Stimulated activated CD4-positive, alpha-beta T cell treated with anti-CD3 and anti-CD28 coated beads, Interleukin-1b, Interleukin-23, amount 100 ng/mL, for 4 hours (primary cell): ENCODE results near the gene BAIAP2.
"Not testable (repeated sequence)": the region's sequence is repeated elsewhere in the genome, so short reads cannot be mapped to it uniquely, and the experiment has no call there.

Experiments
- DNase-seq, 2 donors: peaks; one replicate each; pipeline ENCODE4 v3.0.0-alpha.2; 2020; ENCODE audit warnings: low read depth in 2 of 2

BAIAP2 gene

DNA sequence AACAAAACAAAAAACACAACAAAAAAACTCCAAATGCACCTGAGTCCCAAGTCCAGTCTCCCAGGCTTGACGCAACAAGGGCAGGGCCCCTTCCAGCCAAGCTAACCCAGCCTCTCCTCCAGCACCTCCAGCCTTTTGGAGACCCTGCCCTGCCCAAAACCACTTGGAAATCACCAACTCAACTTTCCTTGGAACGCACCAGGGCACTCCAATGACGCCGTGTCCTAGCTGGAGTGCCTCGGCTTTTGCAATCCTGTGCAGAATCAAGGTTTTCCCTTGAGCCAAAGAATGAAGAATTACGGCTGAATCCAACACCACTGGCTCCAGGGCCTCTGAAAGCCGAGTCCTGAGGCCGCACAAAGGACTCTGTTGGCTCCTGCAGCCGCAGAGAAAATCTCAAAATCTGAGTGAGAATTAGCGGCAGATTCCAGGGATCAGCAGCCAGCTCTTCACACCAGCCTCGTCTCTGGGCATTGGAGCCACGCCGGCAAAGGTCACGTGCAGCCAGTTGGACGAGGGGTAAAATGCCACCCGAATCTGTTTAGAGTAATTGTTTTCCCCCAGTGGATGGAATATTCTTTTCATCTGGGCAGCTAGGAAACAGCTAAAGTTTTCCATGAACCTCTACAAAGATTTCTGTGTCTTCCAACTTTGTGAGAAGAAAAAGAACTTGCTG is 9.7 kb upstream of the BAIAP2 start:
- DNase-seq = no peak

DNA sequence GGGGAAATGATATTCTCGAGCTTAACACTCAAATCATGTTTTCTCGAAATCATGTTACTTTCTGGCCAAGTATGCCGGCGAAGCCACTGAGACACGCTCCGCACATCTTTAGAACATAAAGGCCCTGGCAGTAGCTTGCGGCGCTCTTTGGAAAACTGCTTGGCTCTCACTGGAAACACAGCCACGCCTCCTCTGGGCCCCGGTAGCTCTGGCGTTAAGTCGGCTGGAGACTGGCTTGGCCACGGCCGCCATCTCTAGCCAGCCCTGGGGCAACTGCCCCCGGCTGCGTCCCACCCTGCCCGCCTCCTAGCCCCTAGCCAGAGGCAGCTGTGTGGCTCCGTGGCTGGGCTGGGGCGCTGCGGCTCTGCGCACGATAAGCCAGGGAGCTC is 9.2 kb upstream of the BAIAP2 start:
- DNase-seq = no peak

DNA sequence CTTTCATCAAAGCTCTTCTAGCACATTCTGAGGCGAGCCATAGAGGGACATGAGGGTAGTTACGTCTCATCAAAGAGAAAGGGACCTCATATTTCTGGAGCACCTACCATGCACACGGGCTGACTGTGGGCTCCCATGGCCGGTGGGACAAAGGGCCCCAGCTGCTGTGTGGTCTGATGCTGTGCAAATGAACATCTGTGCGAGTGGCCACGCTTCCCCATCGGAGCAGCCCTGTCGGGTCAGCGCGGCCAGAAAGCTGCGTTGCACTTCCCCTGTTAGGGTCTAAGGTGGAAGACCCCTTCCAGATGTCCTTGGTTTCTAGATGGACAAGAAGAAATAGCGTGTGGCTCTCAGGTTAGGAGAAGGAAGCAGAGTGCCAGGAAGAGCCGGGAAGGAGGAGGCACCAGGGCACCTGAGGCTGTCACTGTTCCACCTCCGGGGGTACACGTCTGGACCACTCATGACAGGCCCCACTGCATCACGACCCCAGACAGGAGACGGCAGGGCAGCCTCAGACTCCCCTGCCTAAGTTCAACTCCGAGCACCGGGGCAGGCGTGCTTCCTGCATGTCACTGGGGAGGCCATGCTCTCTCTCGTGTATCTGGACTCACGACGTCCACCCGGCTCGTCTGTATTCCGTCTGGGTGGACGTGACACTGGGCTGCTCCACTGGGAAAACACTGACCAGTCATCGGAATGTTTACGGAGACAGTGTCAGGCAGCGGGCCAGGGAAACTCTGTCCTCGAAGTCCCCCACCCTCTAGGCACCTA is 8.5 kb upstream of the BAIAP2 start:
- no peak for DNase-seq

DNA sequence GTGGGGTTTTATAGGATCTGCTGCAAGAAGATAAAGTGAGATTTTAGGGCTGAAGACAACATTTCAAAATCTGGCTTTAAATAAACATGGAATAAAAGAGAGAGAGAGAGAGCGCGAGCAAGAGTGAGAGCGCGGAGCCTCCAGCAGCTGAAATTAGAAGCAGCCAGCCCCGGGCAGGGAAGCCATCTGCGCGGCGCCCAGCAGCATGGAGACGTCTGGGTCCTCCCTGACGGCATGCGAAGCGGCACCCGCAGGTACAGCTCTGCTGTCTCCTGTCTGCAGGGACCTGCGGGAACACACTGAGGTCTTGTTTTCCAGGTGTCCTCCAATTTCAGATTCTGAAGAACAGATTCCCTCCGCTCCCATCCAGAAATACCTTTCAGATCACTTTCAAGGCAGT is 7.9 kb upstream of the BAIAP2 start:
- DNase-seq = no peak

DNA sequence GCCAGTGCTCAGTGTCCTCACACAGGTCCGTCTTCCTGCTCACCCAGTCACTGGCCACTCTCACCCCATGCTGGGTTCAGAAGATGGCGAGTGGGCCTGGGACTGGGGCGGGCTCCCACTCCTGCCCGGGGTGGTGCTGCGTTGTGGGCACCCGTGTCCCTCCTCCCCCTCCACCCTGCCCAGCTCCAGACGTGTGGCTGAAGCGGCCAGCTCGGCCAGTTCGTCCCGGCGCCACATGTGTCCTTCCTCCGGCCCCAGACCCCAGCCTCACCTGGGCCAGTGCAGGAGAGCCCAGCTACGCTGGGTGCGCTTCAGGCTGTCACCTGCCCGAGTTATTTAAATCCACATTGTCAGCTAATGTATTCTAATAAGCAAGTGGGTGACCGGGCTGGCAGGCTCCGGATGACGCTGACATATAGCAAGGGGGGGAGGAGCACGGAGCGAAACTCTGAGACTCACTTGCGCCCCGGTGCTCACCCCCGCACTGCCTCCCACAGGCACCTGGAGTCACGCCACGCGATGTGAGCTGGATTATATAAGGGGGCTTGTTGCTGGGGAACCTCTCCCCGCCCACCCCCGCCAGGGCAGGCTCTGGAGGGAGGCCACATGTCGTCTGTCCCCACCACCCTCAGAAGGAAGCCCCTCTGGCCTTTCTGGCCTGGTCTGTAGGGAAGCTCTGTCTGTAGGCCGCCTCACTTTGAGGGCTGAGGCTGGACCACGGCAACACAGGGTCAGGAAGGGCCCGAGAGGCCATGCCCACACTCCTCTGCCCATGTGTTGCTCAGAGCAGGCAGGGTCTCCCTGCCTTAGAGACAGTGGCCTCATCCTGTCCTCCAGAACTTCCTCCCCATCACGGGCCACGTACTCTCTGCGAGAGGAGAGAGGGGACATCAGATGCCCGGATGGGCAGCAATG is 7.1 kb upstream of the BAIAP2 start:
- no peak for DNase-seq

DNA sequence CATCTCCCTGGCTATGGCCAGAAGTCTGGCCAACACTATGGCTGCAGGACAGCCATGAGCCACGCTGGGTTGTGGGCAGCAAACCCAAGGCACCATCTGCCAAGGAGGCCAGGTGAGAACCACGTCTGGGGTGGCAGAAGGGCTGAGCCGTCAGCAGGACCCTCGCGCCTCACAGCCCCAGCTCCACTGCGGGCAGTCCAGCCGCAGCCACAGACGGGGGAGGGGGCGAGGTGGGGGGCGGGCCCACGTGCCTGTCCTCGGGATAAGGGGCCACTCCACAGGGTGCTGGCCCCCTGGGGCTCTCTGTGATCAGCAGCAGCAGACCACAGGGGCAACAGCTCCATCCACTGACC is 6.5 kb upstream of the BAIAP2 start:
- no peak for DNase-seq

DNA sequence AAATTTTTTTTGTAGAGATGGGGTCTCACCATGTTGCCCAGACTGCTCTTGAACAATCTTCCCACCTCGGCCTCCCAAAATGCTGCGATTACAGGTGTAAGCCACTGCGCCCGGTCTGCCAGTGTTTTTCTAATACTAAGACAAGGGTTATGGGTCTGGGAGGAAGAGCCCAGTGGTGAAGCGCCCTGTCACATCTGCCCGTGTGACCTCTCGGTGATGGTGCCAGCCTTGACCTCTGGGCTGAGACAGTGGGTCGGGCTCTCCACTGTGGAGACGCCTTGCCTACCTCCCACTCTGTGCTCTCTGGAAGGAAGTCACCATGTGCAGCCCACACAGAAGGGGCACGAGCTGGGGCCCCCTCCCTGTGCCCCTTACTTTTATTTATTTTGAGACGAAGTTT is 5.1 kb upstream of the BAIAP2 start:
- no peak for DNase-seq

DNA sequence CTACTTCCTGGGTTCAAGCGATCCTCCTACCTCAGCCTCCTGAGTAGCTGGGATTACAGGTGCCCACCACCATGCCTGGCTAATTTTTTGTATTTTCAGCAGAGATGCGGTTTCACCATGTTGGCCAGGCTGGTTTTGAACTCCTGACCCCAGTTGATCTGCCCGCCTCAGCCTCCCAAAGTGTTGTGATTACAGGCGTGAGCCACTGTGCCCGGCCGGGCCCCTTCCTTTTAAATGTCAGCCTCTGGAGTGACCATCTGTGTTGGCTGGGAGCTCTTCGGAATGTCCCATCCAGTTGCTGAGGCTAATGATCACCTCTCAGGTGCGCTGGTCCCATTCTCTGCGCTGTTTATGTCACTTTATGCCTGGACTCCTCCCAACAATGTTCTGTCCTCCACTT is 4.6 kb upstream of the BAIAP2 start:
- not testable (repeated sequence) for DNase-seq

DNA sequence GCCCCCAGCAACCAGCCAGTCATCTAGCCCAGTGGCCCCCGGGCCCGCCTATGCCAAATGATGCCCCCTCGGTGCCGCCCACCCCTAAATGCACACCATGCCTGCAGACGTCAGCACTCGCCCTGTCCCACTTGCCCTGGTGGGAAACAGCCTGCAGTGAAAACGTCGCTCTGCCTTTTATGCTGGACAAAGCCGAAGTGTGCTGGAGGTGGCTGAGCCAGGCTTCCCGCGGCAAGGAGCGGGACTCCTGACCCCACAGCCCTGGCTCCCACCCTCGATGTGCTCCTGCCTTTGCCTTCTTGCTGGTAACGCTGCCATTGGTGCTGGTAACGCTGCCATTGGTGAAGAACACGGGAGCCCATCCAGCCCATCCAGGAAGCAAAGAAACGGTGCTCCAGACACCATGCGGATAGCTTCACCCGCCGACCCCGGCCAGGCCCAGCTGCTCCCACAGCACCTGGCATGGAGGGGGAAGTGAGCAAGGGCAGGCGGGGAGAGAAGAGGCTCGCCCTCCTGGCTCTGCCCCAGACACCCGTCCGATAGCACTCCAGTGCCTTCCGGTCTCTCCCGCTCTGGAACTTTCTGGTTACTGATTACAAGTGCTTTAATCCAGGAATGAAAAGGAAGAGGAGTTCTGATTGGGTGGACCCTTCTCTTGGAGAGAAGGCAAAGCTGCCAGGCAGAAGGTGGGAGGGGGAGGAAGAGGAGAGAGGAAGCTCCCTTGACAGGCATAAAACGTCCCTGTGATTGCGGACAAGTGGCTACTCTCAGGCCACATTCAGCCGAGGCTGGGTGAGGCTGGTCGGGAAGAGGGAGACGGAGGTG is 4.0 kb upstream of the BAIAP2 start:
- DNase-seq = no peak

DNA sequence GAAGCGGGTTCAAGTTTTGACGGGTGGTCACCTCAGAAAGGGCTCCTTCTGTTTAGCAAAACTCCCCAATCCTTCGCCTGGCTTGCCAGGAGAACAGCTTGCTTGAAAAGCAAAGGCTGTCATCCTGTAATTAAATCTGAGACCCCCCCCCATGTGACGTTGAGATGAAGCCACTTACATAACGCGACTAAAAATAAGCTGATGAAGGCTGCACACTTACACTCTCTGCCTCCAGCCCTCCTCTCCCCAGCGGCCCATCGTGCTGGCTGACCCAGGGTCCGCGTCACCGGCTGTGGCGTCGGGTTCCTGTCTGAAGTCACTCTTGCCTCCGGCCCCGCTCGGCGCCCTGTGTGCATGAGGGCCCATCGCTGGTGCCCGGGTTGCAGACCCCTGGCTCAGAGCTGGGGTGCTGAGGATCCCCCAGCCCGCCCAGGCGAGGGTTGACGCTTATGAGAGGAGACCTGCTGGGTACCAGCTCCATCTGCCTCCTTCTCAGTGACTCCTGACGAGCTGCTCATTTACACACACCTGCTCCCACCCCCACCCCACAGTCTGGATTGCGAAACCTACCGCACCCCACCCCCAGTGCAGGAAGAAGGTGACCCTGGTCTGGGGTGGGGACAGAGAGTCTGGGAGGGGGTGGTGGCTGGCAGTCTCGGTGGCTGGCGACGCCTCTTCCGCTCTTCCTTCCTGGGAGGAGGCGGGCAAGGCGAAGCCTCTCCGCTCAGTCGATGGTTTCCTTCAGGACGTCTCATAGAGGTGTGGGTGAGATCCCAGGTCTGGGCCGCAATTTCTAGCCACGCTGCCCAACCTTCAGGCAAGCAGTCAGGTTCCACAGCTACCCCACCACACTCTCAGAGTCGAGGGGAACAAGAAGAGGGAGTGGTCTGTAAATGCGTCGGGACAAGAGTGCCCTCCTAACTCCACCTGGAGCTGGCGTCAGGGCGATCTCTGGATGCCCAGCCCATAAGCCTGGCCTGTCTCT is 3.1 kb upstream of the BAIAP2 start:
- no peak for DNase-seq

DNA sequence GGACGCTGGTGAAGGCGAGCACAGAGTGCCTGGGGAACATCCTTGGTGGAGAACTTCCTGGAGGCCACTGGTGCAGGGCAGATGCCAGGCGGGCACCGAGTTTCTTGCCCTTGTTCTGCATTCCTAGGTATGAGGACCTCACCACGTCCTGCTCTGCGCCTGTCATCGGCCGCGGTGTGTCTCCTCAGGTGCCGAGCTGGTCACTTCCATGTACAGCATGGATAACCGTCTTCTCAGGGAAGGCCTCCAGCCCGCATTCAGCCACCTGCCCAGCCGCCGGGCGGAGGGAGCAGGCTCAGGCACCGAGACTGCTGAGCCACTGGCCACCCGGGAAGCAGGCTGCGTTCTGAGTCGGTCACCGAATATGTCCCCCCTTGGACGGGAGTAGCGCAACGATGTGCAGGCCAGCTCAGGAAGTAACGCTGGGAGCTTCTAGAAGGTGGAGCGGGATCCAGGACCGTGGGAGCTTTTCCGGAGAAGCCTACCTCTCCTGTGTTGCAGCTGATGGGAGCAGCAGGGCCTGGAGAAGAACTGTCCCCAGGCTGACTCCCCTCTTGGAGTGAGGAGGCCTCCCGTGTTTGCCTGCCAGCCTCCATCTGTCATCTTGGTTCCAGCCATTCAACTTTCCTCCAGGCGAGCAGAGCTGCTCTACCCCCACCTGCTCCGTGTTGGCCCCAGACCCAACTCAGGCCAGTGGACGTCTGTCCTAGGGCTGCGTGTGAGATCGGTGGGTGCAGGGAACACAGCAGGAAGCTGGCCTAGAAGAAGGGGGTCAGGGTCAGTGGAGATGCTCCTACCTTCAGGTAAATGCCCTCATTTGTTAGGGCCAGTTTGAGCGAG is 2.1 kb upstream of the BAIAP2 start:
- no peak for DNase-seq

DNA sequence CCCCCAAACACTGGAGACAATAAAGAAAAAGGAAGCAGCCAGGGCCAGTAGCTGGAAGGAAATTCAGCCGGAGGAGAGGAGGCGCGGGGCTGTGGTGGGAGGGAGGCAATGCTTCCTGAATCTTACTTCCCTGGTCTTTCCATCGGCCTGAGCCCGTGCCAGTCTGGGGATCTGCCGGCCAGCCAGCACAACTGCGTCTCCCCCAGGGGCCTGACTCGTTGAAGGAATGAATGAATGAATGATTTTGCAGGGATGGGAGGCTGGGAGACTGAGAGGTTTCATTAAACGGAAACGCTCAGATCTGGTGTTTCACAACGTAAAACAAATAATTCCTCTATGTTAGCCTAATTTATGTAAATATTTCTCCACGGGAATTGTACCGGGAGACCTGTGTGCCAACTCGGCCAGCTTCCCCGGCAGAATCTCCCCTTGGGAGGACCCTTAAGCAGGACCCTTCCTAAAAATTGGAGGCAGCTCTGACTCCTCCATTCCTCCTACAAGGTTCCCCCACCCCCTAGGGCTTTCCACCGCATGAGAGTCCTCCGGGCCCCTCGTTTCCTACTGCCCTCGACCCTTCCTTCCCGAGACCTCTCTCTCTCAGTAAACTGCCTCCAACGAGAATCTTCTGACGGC is 1.3 kb upstream of the BAIAP2 start:
- DNase-seq = no peak

DNA sequence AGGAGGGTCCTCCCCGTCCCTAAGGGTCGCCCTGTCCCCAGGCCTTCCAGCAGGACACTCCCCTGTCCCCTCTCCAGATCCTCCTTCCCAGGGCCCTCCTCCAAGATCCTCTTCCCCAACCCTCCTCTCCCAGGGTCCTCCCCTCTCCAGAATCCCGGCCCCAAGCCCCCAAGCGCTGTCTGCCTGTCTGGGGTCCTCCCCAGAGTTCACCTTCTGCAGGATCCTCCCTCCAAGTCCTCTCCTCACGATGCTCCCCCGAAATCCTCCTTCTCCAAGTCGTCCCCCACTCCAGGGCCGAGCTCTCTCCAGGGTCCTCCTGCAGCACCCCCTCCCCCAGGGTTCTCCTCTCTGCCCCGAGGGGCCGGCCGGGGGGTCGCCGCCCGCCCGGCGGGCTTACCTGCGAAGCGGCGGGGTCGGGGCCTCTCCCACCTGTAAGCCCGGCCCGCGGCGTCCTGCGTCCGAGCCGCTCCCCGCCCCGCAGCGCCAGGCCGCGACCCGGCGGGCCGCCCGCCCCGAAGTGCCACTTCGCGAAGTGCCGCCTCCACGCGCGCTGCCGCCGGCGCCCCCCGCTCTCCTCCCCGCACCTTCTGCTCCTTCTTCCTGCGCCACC is 678 bp upstream of the BAIAP2 start:
- DNase-seq = no peak

DNA sequence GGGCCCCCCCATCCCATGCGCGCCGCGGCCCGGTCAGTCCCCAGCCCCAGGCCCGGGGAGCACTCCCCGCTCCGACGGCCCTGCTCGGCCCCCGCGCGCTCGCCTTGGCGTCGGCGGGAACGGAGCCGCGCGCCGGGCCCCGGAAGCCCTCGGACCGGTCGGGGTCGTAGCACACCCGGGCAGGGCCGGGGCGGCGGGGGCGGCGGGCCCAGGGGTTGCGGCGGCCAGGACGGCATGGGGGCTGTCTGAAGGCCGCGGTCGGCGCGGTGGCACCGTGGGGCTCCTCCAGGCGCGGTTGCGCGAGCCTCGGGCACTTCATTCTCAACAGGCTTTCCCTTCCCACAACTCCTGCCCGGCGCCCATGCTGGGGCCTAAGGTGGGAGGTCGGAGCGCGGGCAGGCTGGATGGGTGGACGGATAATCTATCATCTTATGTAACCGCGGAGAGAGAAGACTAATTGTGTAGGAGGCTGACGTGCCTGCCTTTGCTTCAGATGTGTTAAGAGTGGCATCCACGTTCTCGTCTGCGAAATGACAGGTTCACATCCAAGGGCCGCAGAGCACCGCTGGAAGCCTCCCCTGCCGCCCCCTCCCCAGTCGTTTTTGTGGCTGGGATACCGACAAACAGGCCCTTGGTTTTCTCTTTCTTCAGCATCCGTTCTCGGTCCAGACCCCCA is 708 bp downstream of the BAIAP2 start:
- DNase-seq = no peak

DNA sequence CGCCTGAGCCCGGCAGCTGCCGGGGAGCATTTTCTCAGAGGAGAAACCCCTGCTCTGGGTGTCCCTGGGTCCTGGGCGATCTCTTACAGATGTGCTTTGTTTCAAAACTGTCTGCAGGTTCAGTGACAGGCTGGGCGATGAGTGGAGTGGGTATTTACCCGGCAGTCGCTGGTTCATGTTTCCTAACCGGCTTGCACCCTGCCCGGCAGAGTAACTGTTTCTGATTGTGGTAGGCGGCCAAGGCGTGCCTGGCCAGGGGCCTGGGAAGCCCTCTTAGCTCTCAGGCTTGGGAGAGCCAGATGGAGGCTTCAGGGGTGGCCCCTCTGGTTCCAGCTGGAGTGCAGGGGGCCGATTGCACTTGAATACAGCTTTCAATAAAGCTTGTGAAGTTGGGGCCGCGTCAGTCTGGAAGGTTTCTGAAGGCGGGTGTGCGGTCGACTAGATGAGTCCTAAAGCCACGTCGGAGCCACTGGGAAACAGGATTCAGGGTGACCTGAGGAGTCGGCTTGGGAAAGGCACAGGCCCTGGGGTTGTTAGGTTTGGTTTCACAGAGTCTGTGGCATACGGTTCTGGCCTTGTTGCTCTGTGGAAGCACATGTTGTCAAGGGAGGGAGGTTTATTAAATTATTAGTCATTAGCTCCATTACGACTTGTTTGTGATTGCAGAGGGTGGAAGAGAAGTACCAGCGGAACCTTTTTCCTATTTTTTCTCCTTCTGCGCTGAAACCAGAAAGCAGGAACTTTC is 1.4 kb downstream of the BAIAP2 start:
- DNase-seq = no peak

DNA sequence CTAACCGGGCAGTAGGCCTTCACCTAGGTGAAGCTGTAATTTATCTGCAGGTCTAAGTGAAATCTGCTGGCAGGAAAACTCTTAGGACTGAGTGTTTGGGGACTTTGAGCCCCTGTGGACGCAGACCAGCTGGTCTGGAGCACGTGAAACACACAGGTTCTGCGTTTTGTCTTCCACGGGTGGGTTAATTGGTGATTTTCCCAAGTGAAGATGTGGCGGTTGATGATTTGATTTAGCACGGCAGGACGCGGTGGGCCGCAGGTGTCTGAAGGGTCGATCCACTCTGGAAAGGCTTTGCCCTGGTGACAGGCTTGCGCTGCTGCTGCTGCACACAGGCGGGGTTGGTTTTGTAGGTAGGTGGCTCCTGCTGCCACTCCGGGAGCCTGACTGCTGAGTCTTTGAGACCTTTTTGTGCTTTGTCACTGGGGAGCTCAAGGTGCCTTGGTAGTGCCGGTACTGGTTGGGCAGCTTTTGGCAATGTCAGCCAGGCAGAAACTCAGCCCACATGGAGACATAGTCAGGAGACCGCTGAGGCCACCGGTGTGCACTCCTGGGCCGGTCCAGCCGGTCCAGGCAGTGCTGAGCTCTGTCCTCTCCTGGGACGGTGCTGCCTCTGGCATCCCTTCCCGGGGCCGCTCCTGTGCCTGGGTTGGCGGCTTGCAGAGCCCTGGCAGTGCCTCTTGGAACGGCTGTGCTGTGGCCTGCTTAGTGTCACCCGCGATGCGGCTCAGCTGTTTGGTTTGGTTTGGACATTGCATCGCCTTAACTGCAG is 2.3 kb downstream of the BAIAP2 start:
- DNase-seq = no peak
